Fibroblast of mammary gland (primary cell): Measurements from ENCODE around the gene DEFB114.

Source experiments
- DNase-seq: peaks from one replicate; pipeline ENCODE4 v3.0.0-alpha.2; 2010; ENCODE audit warnings: low read depth
- H3K4me3 ChIP-seq: 2 replicates; pipeline ENCODE4 v1.5.1; 2011; ENCODE audit warnings: low read depth, mild to moderate bottlenecking, low read length, moderate library complexity; ENCODE audit not compliant: control insufficient read depth
- TF ChIP-seq, protein P1 (sequence below): conservative IDR thresholded peaks from 2 replicates; pipeline ENCODE4 v1.5.1; 2011; ENCODE audit warnings: low read depth, low read length, inconsistent platforms; ENCODE audit not compliant: control insufficient read depth, insufficient read depth

Gene DEFB114, protein sequence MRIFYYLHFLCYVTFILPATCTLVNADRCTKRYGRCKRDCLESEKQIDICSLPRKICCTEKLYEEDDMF

GRCh38 chr6:49964064-49964463, at the start of gene DEFB114:
Gene DEFB114, minus strand, starts transcription at chr6:49964164. Its CDS starts 59 bp downstream, at chr6:49964105.
- no peak within 1 kb of the TSS for H3K4me3 ChIP-seq
- no peak for DNase-seq
- TF ChIP-seq, protein P1, sequence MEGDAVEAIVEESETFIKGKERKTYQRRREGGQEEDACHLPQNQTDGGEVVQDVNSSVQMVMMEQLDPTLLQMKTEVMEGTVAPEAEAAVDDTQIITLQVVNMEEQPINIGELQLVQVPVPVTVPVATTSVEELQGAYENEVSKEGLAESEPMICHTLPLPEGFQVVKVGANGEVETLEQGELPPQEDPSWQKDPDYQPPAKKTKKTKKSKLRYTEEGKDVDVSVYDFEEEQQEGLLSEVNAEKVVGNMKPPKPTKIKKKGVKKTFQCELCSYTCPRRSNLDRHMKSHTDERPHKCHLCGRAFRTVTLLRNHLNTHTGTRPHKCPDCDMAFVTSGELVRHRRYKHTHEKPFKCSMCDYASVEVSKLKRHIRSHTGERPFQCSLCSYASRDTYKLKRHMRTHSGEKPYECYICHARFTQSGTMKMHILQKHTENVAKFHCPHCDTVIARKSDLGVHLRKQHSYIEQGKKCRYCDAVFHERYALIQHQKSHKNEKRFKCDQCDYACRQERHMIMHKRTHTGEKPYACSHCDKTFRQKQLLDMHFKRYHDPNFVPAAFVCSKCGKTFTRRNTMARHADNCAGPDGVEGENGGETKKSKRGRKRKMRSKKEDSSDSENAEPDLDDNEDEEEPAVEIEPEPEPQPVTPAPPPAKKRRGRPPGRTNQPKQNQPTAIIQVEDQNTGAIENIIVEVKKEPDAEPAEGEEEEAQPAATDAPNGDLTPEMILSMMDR, result no peak

DNA sequence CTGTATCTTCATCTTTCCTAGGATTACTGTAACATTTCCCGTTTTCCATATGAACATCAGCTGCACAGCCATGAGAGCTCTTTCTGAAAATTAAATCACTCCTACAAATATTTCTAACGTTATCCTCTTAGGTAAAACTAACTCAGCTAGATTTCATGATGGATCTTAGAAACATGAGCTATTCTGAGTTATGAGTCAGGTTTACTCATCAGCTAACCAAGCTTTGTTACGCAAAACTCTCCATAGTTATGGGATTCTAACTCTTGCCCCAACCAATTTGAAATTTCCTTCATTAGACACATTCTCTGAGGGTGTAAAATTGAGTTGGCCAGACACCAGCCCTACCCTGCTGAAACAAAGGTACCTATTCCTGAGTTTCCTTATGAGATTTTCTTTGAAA, 43.9 kb upstream of the DEFB114 start:
- peak; percentile 27 for DNase-seq
- H3K4me3 ChIP-seq, result no peak overlapping the region
- TF ChIP-seq, protein P1, result no peak

GRCh38 chr6:50003139-50003538, 39.2 kb upstream of the DEFB114 start:
- TF ChIP-seq, protein P1, result no peak
- no peak overlapping the region for H3K4me3 ChIP-seq
- DNase-seq, result no peak

DNA sequence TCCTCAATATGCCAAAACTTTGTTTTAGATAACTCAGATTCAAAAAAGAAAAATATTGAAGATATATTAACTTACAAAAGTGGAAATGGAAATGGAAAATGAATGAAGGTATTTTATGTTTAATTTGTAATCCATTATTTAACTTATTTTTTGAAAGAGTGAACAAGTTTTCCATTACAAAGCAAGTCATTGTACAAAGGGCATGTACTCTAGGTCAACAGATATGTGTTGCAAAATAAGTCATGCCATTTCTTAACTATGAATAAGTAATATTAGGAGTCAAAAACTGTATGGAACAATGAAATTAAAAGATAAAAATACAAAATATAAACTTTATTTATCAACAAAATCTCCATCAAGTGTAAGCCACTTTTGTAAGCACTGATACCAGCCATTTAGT, 31.3 kb upstream of the DEFB114 start:
- TF ChIP-seq, protein P1, result no peak
- no peak for DNase-seq
- no peak overlapping the region for H3K4me3 ChIP-seq

DNA sequence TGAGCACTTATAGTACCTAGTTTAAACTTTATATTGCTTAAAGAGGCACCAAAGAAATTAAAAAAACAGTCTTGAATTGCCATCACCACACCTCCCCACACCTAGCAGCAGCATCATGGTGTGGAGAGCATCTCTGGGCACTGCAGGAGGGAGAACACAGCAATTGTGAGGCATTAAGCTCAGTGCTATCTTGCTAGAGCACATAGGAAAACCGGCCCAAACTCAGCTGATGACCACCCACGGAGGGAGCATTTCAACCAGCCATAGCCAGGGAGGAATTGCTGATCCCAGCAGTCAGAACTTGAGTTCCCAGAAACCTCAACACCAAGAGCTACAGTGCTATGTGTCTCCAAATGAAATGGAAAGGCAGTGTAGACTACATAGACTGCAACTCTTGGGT, 24.9 kb upstream of the DEFB114 start:
- no peak for DNase-seq
- TF ChIP-seq, protein P1, result no peak
- no peak overlapping the region for H3K4me3 ChIP-seq

- H3K4me3 ChIP-seq, result no peak overlapping the region
- TF ChIP-seq, protein P1, result no peak
- no peak for DNase-seq
These were observed 23.8 kb upstream of the DEFB114 start for GRCh38 chr6:49987749-49988148.

DNA sequence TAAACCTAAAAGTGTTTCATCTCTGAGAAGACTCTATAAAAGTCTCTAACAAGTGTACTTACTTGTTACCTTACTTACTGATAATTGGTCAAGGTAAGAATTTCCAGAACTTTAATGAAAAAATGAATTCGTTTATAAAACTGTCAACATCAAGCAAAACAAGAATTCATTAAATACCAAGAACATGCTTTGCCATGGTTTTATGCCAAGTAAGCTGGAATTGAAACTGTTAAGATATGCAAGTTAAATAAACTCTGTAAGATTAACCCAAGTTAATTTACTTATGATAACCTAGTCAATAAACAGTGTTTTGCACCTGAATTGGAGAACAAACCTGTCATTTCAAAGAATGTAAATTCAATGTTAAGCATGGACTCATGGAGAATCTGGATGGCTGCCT, 22.6 kb upstream of the DEFB114 start:
- DNase-seq, result no peak
- TF ChIP-seq, protein P1, result no peak
- no peak overlapping the region for H3K4me3 ChIP-seq
